AG04450 (cell line): ENCODE results near the gene UBE2I. TPM values are rescaled to one million over a fixed set of nuclear protein-coding genes. Genes with fewer than 3 reads are reported as not detected.

Source experiments
- CTCF ChIA-PET: fragments of 300-600, 350-600 bp; formaldehyde crosslinking; extraction: SDS; loops from one replicate; lab custom pipeline; 2022; ENCODE audit warnings: antibody characterized with exemption, inconsistent platforms; lab: Charles Lee
- POLR2A ChIA-PET: fragments of 350-600 bp; formaldehyde crosslinking; extraction: SDS; loops from one replicate; lab custom pipeline; 2021; ENCODE audit warnings: antibody characterized with exemption, inconsistent platforms; lab: Yijun Ruan, JAX
- DNase-seq: peaks from one replicate; pipeline ENCODE4 v3.0.0-alpha.2; 2011; ENCODE audit warnings: low read depth, low spot score
- H3K27ac ChIP-seq: one replicate; pipeline ENCODE4 v1.5.1; 2012; ENCODE audit warnings: low read depth, low read length, control low read depth
- H3K27me3 ChIP-seq: one replicate; pipeline ENCODE4 v1.6.0; 2012; ENCODE audit warnings: low read length; ENCODE audit not compliant: control insufficient read depth, insufficient read depth
- H3K4me3 ChIP-seq: 2 replicates; pipeline ENCODE4 v1.5.1; 2011; ENCODE audit warnings: mild to moderate bottlenecking, low read depth, low read length, control low read depth
- H3K9me3 ChIP-seq: 2 replicates; pipeline ENCODE4 v1.5.1; 2012; ENCODE audit warnings: low read length; ENCODE audit not compliant: control insufficient read depth, insufficient read depth
- CTCF ChIP-seq: IDR thresholded peaks from 2 replicates; pipeline ENCODE4 v1.5.1; 2011; ENCODE audit warnings: low read depth, low read length, control low read depth, inconsistent platforms
- polyA plus RNA-seq: library from polyadenylated mRNA; depleted of rRNA; stranded (reverse); fragments of >200 nt; gene quantifications from 2 replicates; pipeline ENCODE4 v1.2.3, GENCODE V29; 2011

The UBE2I gene
- polyA plus RNA-seq, 1 experiment: 165 TPM

GRCh38 chr16:1262210-1262845 lies 47.1 kb upstream of the UBE2I start:
- CTCF ChIA-PET: interaction anchor here (0.7 kb wide), 1 partner anchor 159 kb away, joined by 7 read pairs; no protein-coding TSS in a partner anchor
- H3K9me3 ChIP-seq: peaks cover 19% of the 10 kb centered on the region; the same call in 1 of the 2 replicates
- POLR2A ChIA-PET: no interaction called here
- no peak overlapping the region for H3K4me3 ChIP-seq
- DNase-seq: no peak
- H3K27ac ChIP-seq: no peak overlapping the region
- no peak for TF ChIP-seq CTCF
- H3K27me3 ChIP-seq: peaks cover 40% of the 10 kb centered on the region

GRCh38 chr16:1262846-1263221 lies 46.6 kb upstream of the UBE2I start:
- ChIA-PET POLR2A (no interaction called here), CTCF (interaction anchor here (0.7 kb wide), 1 partner anchor 160 kb away, joined by 7 read pairs; no protein-coding TSS in a partner anchor)
- Histone ChIP-seq H3K4me3 (no peak overlapping the region), H3K9me3 (peaks cover 19% of the 10 kb centered on the region; the same call in 1 of the 2 replicates), H3K27ac (no peak overlapping the region), H3K27me3 (peaks cover 40% of the 10 kb centered on the region)
- TF ChIP-seq CTCF: no peak
- DNase-seq: no peak

GRCh38 chr16:1263591-1264344 lies 45.7 kb upstream of the UBE2I start:
- Histone ChIP-seq H3K4me3 (no peak overlapping the region), H3K27ac (no peak overlapping the region), H3K27me3 (peaks cover 40% of the 10 kb centered on the region), H3K9me3 (peaks cover 19% of the 10 kb centered on the region; the same call in 1 of the 2 replicates)
- POLR2A ChIA-PET: no interaction called here
- TF ChIP-seq CTCF: no peak
- CTCF ChIA-PET: no interaction called here
- DNase-seq: no peak

GRCh38 chr16:1264345-1265089 lies 44.9 kb upstream of the UBE2I start:
- Histone ChIP-seq H3K9me3 (peaks cover 19% of the 10 kb centered on the region; the same call in 1 of the 2 replicates), H3K4me3 (no peak overlapping the region), H3K27ac (no peak overlapping the region), H3K27me3 (peaks cover 33% of the 10 kb centered on the region)
- no peak for TF ChIP-seq CTCF
- POLR2A ChIA-PET: no interaction called here
- DNase-seq: no peak
- CTCF ChIA-PET: no interaction called here
